ENCODE results near the gene CDKAL1.

The CDKAL1 gene

DNA sequence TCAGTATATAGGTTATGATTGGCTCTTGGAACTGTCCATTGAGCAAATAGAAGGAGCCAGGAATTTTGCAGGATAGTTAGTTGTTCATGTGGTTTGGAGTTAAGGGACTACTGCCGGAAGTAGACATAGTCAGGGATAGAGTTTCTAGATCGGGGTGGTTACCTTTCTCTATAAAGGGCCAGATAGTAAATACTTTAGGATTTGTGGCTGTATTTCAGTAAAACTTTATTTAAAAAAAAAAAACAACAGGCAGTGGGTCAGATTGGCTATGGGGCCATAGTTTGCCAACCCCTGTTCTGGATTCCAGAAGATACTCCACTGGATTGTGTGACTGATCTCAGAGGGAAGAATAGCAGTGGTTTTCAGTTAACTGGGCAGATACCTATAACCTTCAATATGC, 570.0 kb downstream of the CDKAL1 start:
- TF ChIP-seq, protein P1, sequence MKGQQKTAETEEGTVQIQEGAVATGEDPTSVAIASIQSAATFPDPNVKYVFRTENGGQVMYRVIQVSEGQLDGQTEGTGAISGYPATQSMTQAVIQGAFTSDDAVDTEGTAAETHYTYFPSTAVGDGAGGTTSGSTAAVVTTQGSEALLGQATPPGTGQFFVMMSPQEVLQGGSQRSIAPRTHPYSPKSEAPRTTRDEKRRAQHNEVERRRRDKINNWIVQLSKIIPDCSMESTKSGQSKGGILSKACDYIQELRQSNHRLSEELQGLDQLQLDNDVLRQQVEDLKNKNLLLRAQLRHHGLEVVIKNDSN (IDR thresholded peaks at IDR 0.05), result no peak
- TF ChIP-seq, protein P2, sequence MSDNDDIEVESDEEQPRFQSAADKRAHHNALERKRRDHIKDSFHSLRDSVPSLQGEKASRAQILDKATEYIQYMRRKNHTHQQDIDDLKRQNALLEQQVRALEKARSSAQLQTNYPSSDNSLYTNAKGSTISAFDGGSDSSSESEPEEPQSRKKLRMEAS (IDR thresholded peaks at IDR 0.05), result no peak
- TF ChIP-seq TAF1 (IDR thresholded peaks at IDR 0.05; ENCODE audit: low read depth) (no peak), RAD21 (IDR thresholded peaks at IDR 0.05; ENCODE audit: low read depth) (no peak), EP300 (IDR thresholded peaks at IDR 0.05; ENCODE audit: borderline replicate concordance) (no peak), YY1 (IDR thresholded peaks at IDR 0.05; ENCODE audit: low read depth) (no peak), TEAD4 (IDR thresholded peaks at IDR 0.05) (no peak)
- TF ChIP-seq, protein P3, sequence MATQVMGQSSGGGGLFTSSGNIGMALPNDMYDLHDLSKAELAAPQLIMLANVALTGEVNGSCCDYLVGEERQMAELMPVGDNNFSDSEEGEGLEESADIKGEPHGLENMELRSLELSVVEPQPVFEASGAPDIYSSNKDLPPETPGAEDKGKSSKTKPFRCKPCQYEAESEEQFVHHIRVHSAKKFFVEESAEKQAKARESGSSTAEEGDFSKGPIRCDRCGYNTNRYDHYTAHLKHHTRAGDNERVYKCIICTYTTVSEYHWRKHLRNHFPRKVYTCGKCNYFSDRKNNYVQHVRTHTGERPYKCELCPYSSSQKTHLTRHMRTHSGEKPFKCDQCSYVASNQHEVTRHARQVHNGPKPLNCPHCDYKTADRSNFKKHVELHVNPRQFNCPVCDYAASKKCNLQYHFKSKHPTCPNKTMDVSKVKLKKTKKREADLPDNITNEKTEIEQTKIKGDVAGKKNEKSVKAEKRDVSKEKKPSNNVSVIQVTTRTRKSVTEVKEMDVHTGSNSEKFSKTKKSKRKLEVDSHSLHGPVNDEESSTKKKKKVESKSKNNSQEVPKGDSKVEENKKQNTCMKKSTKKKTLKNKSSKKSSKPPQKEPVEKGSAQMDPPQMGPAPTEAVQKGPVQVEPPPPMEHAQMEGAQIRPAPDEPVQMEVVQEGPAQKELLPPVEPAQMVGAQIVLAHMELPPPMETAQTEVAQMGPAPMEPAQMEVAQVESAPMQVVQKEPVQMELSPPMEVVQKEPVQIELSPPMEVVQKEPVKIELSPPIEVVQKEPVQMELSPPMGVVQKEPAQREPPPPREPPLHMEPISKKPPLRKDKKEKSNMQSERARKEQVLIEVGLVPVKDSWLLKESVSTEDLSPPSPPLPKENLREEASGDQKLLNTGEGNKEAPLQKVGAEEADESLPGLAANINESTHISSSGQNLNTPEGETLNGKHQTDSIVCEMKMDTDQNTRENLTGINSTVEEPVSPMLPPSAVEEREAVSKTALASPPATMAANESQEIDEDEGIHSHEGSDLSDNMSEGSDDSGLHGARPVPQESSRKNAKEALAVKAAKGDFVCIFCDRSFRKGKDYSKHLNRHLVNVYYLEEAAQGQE (IDR thresholded peaks at IDR 0.05; ENCODE audit: low read depth), result no peak

DNA sequence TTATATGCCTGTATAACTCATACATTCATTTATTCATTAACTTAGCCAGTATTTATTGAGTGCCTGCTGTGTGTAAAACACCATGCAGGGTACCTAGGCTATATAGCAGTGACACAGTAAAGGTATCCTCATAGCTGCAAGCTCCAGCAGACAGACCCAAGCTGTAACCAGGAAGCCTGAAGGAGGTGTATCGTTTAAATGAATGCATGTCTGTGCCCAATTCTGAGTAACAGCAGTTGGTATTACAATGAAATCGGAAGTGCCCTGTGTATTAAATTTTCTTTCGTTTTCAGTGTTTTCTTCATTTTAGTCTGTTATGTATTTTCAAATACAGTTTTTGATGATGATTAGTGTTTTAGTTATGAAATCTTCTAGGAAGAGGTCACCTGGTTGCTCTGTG, 573.5 kb downstream of the CDKAL1 start:
- TF ChIP-seq TAF1 (IDR thresholded peaks at IDR 0.05; ENCODE audit: low read depth) (no peak), EGR1 (IDR thresholded peaks at IDR 0.05) (no peak)
- TF ChIP-seq, protein P2 (IDR thresholded peaks at IDR 0.05), result no peak

DNA sequence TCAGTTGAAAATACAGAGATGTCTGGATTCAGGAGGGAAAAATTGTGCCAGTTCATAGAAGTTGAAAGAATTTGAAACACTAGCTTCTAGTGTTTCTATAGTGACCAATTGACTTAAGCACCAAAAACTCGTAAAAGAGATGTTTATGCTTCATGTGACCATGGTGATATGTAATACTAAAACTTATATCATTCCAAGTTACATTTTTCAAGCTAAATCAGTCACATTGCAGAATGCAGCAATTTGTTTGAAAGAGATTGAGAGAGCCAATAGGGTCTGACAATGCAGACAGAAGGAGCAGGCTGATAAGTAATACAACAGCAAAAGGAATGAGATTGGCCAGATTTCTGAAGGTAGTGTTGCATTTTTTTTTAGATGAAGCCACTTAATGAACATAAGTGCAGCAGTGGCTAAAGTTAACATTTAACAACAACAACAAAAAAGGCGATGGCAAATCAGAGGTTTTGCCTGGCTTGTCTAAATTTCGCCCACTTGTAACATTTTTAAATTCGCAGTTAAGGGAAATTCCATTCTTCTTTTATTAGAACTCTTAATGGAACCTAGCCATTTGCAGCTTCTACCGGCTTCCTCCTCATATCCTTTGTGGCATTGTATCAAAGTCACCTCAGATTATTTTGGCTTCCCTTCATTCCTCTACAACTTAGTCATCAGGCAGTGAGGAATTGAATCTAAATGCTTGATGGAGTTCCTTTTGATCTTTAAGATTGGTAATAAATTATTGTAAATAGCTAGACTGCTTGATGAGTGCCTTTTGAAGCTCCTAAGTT, 575.3 kb downstream of the CDKAL1 start:
- TF ChIP-seq, protein P1 (IDR thresholded peaks at IDR 0.05), result no peak
- TF ChIP-seq YY1 (IDR thresholded peaks at IDR 0.05; ENCODE audit: low read depth) (no peak), ZBTB7A (IDR thresholded peaks at IDR 0.05; ENCODE audit: low read depth) (no peak), FOXM1 (IDR thresholded peaks at IDR 0.05; ENCODE audit: borderline replicate concordance, low read depth) (peak; percentile 44; the same call in 1 of the 2 replicates), EP300 (IDR thresholded peaks at IDR 0.05; ENCODE audit: borderline replicate concordance) (peak; percentile 71), TCF12 (IDR thresholded peaks at IDR 0.05; ENCODE audit: low read depth) (peak; percentile 70; the same call in 1 of the 2 replicates), TEAD4 (IDR thresholded peaks at IDR 0.05) (peak; percentile 64; the same call in 1 of the 2 replicates), NFIC (IDR thresholded peaks at IDR 0.05) (peak; percentile 66; the same call in 1 of the 2 replicates)

DNA sequence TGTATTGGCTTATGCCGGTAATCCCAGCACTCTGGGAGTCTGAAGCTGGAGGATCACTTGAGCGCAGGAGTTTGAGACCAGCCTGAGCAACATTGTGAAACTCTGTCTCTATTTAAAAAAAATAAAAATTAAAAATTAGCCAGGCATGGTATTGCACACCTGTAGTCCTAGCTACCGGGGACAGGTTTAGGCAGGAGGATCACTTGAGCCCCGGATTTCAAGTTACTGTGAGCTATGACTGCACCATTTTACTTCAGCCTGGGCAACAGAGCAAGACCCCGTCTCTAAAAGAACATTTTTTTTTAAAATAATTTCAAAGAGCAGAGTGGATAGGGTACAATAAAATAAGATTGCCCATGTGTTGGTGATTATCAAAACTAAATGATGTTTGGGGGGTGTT, 576.4 kb downstream of the CDKAL1 start:
- no peak for TF ChIP-seq CREB1 (IDR thresholded peaks at IDR 0.05; ENCODE audit: low read depth)
- TF ChIP-seq, protein P1 (IDR thresholded peaks at IDR 0.05), result no peak
- no peak for TF ChIP-seq YY1 (IDR thresholded peaks at IDR 0.05; ENCODE audit: low read depth)
- TF ChIP-seq EP300 (IDR thresholded peaks at IDR 0.05; ENCODE audit: borderline replicate concordance), result no peak
- no peak for TF ChIP-seq TEAD4 (IDR thresholded peaks at IDR 0.05)
- no peak for TF ChIP-seq FOXM1 (IDR thresholded peaks at IDR 0.05; ENCODE audit: borderline replicate concordance, low read depth)
- TF ChIP-seq EGR1 (IDR thresholded peaks at IDR 0.05), result no peak
- TF ChIP-seq, protein P3 (IDR thresholded peaks at IDR 0.05; ENCODE audit: low read depth), result no peak
- TF ChIP-seq TAF1 (IDR thresholded peaks at IDR 0.05; ENCODE audit: low read depth), result no peak
- no peak for TF ChIP-seq TCF12 (IDR thresholded peaks at IDR 0.05; ENCODE audit: low read depth)

DNA sequence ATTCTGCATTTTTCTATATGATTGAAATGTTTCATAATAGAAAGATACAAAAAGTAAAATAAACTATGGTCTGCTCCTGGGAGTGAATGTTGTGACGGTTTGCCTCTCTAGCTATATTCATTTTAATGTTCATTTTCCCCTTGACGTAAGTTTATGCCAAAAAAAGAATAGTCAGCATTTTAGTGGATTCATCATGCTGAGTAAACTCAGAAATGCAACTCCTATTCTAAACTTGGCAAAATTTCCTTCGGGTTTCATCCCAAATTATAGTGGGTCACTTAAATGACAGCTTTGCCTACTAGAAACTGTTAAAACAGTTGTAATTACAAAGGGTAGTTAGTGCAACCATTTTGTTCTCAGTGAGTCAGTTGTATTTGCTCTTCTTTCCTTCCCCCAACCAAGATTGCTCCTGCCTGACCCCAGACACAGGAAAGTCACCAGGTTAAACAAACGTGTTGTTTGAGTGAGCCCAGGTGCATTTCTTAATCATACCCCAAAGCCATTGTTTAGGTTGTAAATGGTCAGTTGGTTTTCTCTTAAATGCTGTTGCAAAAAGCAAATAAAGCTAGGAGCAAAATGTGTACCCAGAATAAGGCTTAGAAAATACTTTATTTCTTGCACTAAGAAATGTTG, 577.0 kb downstream of the CDKAL1 start:
- TF ChIP-seq FOXM1 (IDR thresholded peaks at IDR 0.05; ENCODE audit: borderline replicate concordance, low read depth) (no peak), ZBTB7A (IDR thresholded peaks at IDR 0.05; ENCODE audit: low read depth) (no peak), TCF12 (IDR thresholded peaks at IDR 0.05; ENCODE audit: low read depth) (peak; percentile 30; the same call in 1 of the 2 replicates), EP300 (IDR thresholded peaks at IDR 0.05; ENCODE audit: borderline replicate concordance) (peak; percentile 18; the same call in 1 of the 2 replicates)

DNA sequence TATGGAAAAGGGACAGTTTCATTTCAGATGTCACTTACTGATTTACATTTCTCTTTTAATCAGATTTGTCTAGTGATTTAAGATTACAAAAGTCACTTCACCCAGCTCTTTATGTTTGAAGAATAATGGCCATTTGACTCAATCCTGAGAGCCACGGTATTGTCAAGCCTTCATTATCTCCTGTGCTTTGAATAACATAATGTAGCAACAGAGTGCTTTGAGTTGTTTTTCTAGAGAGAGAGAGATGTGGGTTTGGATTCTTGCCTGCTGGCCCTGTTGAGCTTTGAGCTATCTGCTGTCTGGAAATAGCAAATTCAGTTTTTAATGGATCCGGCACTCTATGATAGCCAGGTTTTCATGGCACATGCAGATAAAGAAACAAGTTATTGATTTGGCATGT, 580.9 kb downstream of the CDKAL1 start:
- TF ChIP-seq, protein P3 (IDR thresholded peaks at IDR 0.05; ENCODE audit: low read depth), result no peak
- TF ChIP-seq TEAD4 (IDR thresholded peaks at IDR 0.05) (no peak), CEBPB (IDR thresholded peaks at IDR 0.05) (no peak), TAF1 (IDR thresholded peaks at IDR 0.05; ENCODE audit: low read depth) (no peak), FOXM1 (IDR thresholded peaks at IDR 0.05; ENCODE audit: borderline replicate concordance, low read depth) (no peak), RAD21 (IDR thresholded peaks at IDR 0.05; ENCODE audit: low read depth) (no peak), YY1 (IDR thresholded peaks at IDR 0.05; ENCODE audit: low read depth) (no peak), EGR1 (IDR thresholded peaks at IDR 0.05) (no peak)
- TF ChIP-seq, protein P1 (IDR thresholded peaks at IDR 0.05), result no peak
- TF ChIP-seq, protein P2 (IDR thresholded peaks at IDR 0.05), result no peak
